Keratinocyte (primary cell): ENCODE data around the gene NMNAT2. TPM values are rescaled to one million over a fixed set of nuclear protein-coding genes. Genes with fewer than 3 reads are reported as not detected.

ENCODE experiments used
- DNase-seq: peaks from one replicate; pipeline ENCODE4 v3.0.0-alpha.2; 2011; ENCODE audit warnings: low read depth, missing footprints, low spot score
- FAIRE-seq: peaks from 2 replicates; lab custom pipeline; 2011; peaks lifted over from hg19 to GRCh38; lab: Jason Lieb, UNC
- H2AFZ ChIP-seq: 2 replicates; pipeline ENCODE4 v1.6.0; 2012; ENCODE audit warnings: low read length, control low read depth, inconsistent platforms; ENCODE audit not compliant: control insufficient read depth
- H3K27ac ChIP-seq: 2 replicates; pipeline ENCODE4 v1.5.1; 2011; ENCODE audit warnings: low read length; ENCODE audit not compliant: control insufficient read depth, insufficient read depth
- H3K27me3 ChIP-seq: 3 replicates; pipeline ENCODE4 v1.6.0; 2011; ENCODE audit warnings: low read length; ENCODE audit not compliant: control insufficient read depth, insufficient read depth; ENCODE audit errors: extremely low read depth
- H3K36me3 ChIP-seq, 2 experiments: 2 replicates in 1 of 2; 3 replicates in 1 of 2; pipeline ENCODE4 v1.5.1; 2011; ENCODE audit warnings: low read length in 2 of 2, mild to moderate bottlenecking in 1 of 2; ENCODE audit not compliant: control insufficient read depth in 2 of 2, insufficient read depth in 2 of 2; ENCODE audit errors: extremely low read depth in 1 of 2
- H3K4me1 ChIP-seq: 3 replicates; pipeline ENCODE4 v1.5.1; 2011; ENCODE audit warnings: low read length; ENCODE audit not compliant: control insufficient read depth, insufficient read depth; ENCODE audit errors: extremely low read depth
- H3K4me2 ChIP-seq: 3 replicates; pipeline ENCODE4 v1.6.0; 2011; ENCODE audit warnings: low read depth, low read length; ENCODE audit not compliant: control insufficient read depth, insufficient read depth; ENCODE audit errors: extremely low read depth
- H3K4me3 ChIP-seq, 3 experiments: fragments of 200-600 bp in 1 of 3; sonication (generic) in 1 of 3; 2 replicates in 2 of 3; 3 replicates in 1 of 3; pipeline ENCODE4 v1.5.1; 2011 to 2016; ENCODE audit warnings: low read length in 3 of 3, mild to moderate bottlenecking in 3 of 3, control low read depth in 2 of 3, inconsistent platforms in 1 of 3, low read depth in 1 of 3, mixed read lengths in 1 of 3, mixed run types in 1 of 3, moderate library complexity in 1 of 3; ENCODE audit not compliant: control insufficient read depth in 2 of 3, insufficient read depth in 2 of 3; ENCODE audit errors: extremely low read depth in 1 of 3
- H3K79me2 ChIP-seq: 2 replicates; pipeline ENCODE4 v1.6.0; 2012; ENCODE audit warnings: low read length; ENCODE audit not compliant: control insufficient read depth, insufficient read depth
- H3K9ac ChIP-seq: 3 replicates; pipeline ENCODE4 v1.6.0; 2011; ENCODE audit warnings: low read length; ENCODE audit not compliant: control insufficient read depth, insufficient read depth; ENCODE audit errors: extremely low read depth
- H3K9me1 ChIP-seq: 3 replicates; pipeline ENCODE4 v1.6.0; 2011; ENCODE audit warnings: low read length; ENCODE audit not compliant: control insufficient read depth, insufficient read depth; ENCODE audit errors: extremely low read depth
- H3K9me3 ChIP-seq: 2 replicates; pipeline ENCODE4 v1.5.1; 2012; ENCODE audit warnings: low read depth, low read length; ENCODE audit not compliant: control insufficient read depth
- H4K20me1 ChIP-seq: 3 replicates; pipeline ENCODE4 v1.6.0; 2011; ENCODE audit warnings: low read length; ENCODE audit not compliant: control insufficient read depth, insufficient read depth; ENCODE audit errors: extremely low read depth
- EZH2 ChIP-seq: IDR thresholded peaks from one replicate; pipeline ENCODE4 v1.6.1; 2012; ENCODE audit warnings: inconsistent platforms, mild to moderate bottlenecking, low read length, moderate library complexity
- dilution Hi-C: fragments of 300-500 bp; cut with MboI; formaldehyde crosslinking; loops from one replicate; pipeline ENCODE4 v1.7.0; 2020; ENCODE audit warnings: low sequenced_read_pairs; ENCODE audit not compliant: extremely low pct_ligation_motif_present
- polyA plus RNA-seq, 5 experiments: library from polyadenylated mRNA; depleted of rRNA in 3 of 5; stranded (reverse) in 3 of 5; stranded (forward) in 1 of 5; unstranded in 1 of 5; fragments of >200 nt; gene quantifications; 1 replicate in 1 of 5; 2 replicates in 3 of 5; 3 replicates in 1 of 5; pipeline versions ENCODE4 v1.2.1 to v1.2.3, GENCODE V29; 2011 to 2012; ENCODE audit warnings: missing spikeins in 2 of 5, low read depth in 1 of 5, low replicate concordance in 1 of 5
- TF ChIP-seq, protein P1 (sequence below), 3 experiments: IDR thresholded peaks in 1 of 3; conservative IDR thresholded peaks in 1 of 3; optimal IDR thresholded peaks in 1 of 3; 2 replicates in 2 of 3; 3 replicates in 1 of 3; pipeline versions ENCODE3 to v1.5.1; 2011; ENCODE audit warnings: low read length in 3 of 3, mild to moderate bottlenecking in 3 of 3, moderate library complexity in 2 of 3, control low read depth in 1 of 3, inconsistent platforms in 1 of 3; ENCODE audit not compliant: insufficient read depth in 2 of 3; ENCODE audit errors: extremely low read depth in 1 of 3

The NMNAT2 gene
- polyA plus RNA-seq, 1 donor (not counting 4 experiments of a cell fraction or from before 2014, with no cell fraction given), result 0.72 TPM

- no peak for TF ChIP-seq EZH2
- TF ChIP-seq, protein P1, sequence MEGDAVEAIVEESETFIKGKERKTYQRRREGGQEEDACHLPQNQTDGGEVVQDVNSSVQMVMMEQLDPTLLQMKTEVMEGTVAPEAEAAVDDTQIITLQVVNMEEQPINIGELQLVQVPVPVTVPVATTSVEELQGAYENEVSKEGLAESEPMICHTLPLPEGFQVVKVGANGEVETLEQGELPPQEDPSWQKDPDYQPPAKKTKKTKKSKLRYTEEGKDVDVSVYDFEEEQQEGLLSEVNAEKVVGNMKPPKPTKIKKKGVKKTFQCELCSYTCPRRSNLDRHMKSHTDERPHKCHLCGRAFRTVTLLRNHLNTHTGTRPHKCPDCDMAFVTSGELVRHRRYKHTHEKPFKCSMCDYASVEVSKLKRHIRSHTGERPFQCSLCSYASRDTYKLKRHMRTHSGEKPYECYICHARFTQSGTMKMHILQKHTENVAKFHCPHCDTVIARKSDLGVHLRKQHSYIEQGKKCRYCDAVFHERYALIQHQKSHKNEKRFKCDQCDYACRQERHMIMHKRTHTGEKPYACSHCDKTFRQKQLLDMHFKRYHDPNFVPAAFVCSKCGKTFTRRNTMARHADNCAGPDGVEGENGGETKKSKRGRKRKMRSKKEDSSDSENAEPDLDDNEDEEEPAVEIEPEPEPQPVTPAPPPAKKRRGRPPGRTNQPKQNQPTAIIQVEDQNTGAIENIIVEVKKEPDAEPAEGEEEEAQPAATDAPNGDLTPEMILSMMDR (optimal IDR thresholded peaks at IDR 0.05 in 1 of 3, IDR thresholded peaks at IDR 0.05 in 1 of 3, conservative IDR thresholded peaks at IDR 0.05 in 1 of 3; ENCODE audit: extremely low read depth in 1 of 3, insufficient read depth in 2 of 3, low read length in 3 of 3), result no peak
- Histone ChIP-seq H2AFZ (no peak overlapping the region), H3K36me3 (no peaks in the 10 kb centered on the region), H3K27ac (no peak overlapping the region), H3K9me1 (no peaks in the 10 kb centered on the region), H3K9me3 (no peaks in the 10 kb centered on the region), H4K20me1 (no peaks in the 10 kb centered on the region), H3K9ac (no peak overlapping the region), H3K4me2 (no peak overlapping the region), H3K27me3 (no peaks in the 10 kb centered on the region), H3K79me2 (no peaks in the 10 kb centered on the region), H3K4me3 (no peak overlapping the region), H3K4me1 (peaks cover 13% of the 10 kb centered on the region)
- FAIRE-seq, result no peak
- no peak for DNase-seq
- dilution Hi-C loops, result no loop called here
Observed at GRCh38 chr1:183304440-183305107, 113.6 kb downstream of the NMNAT2 start.

DNA sequence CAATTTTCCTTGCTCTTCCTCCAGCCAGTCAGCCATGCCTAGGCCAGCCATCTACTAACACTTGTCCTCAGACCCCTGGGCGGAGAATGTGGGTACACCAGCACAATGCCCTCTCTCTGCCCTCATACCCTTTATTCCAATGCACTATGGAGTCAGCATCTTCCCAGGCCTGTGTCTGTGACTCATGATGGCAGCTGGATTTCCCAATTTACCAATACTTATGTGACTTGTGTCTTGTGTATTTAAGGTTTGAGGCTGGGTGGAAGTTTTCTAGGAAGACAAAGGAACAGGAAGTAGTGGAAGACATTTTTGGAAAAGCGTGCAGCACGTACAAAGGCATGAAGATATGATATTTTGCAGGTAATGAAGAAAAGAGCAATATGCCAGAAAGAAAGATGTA is 114.3 kb downstream of the NMNAT2 start:
- H3K4me1 ChIP-seq, result peaks cover 13% of the 10 kb centered on the region

More for the DNA sequence above, 114.3 kb downstream of the NMNAT2 start:
- dilution Hi-C loops, result no loop called here
- Histone ChIP-seq H4K20me1 (no peaks in the 10 kb centered on the region), H3K9me1 (no peaks in the 10 kb centered on the region), H3K79me2 (no peaks in the 10 kb centered on the region), H3K27me3 (no peaks in the 10 kb centered on the region), H3K36me3 (no peaks in the 10 kb centered on the region), H3K9ac (no peak overlapping the region), H3K27ac (no peak overlapping the region), H2AFZ (no peak overlapping the region), H3K4me3 (no peak overlapping the region), H3K9me3 (no peaks in the 10 kb centered on the region), H3K4me2 (no peak overlapping the region)
- TF ChIP-seq EZH2, result no peak
- TF ChIP-seq, protein P1 (optimal IDR thresholded peaks at IDR 0.05 in 1 of 3, IDR thresholded peaks at IDR 0.05 in 1 of 3, conservative IDR thresholded peaks at IDR 0.05 in 1 of 3; ENCODE audit: extremely low read depth in 1 of 3, insufficient read depth in 2 of 3, low read length in 3 of 3), result no peak
- DNase-seq (no peak), FAIRE-seq (no peak)
